GM04504 (cell line): ENCODE measurements around the gene MMRN1.

Experiments
- DNase-seq: peaks from one replicate; pipeline ENCODE4 v3.0.0-alpha.2; 2012; ENCODE audit warnings: low read depth

MMRN1 gene

DNA sequence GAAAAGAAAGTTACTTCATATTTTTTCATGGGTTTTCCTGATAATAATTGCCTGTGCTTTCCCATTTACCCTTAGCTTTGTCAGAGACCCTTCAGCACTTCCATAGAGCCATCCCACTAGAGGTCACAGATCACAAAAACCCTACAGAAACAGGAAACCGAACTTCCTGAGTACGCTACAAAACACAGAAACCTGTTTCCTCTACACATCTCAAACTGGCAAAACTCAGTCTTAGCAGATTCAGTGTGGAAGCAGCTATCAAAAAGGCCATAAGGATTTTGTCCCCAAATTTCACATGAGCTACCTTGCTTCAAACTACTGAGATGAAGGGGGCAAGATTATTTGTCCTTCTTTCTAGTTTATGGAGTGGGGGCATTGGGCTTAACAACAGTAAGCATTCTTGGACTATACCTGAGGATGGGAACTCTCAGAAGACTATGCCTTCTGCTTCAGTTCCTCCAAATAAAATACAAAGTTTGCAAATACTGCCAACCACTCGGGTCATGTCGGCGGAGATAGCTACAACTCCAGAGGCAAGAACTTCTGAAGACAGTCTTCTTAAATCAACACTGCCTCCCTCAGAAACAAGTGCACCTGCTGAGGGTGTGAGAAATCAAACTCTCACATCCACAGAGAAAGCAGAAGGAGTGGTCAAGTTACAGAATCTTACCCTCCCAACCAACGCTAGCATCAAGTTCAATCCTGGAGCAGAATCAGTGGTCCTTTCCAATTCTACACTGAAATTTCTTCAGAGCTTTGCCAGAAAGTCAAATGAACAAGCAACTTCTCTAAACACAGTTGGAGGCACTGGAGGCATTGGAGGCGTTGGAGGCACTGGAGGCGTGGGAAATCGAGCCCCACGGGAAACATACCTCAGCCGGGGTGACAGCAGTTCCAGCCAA, at the start of gene MMRN1:
MMRN1 (plus strand) TSS at position 206 of the 902 bp plus-strand sequence; CDS start at position 324, 118 bp downstream.
- DNase-seq = no peak

DNA sequence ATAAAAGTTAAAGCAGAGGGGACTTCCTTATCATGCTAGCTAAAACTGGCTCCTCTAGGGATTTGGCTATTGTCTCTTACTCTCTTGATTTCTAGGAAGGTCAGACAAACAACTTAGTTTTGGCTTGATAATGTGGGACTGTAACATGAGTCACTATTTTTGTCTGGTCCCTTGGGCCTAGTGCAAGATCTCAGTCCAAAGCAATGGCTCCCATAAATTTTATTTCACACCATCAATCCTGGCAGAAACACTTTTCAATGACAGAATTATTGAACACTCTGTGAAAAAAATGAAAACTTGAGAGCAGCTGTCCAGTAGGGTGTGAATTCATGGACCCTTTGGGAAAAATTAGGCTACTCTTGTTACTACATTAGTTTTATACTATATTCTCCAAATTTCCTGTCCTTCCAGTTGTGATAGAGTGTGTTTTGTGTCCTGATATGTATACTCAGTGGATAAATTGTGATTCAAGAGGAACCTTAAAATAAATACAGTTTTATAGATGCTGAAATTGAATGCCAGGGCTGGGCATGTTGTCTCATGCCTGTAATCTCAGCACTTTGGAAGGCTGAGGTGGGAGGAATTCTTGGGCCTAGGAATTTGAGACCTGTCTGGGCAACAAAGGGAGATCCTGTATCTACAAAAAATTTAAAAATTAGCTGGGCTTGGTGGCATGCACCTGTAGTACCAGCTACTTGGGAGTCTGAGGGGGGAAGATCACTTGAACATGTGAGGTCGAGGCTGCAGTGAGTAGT, 46.9 kb upstream of the MMRN1 start:
- DNase-seq = no peak

DNA sequence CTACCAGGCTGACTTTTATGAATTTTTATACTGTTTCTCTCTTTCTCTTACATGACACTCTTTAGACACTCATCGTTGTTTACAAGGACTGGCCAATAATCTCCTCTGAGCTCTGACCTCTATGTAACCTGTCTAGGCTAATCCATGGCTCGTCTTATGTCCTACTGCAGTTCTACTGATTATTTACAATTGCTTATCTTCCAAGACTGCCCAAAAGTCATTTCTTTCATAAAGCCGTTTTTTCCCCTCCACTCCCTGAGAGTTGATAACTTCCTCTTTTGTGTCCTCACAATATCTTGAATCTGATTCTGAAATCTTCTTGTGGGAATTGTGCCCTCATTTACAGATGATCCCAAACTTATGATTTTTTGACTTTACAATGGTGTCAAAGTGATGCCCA, 39.4 kb upstream of the MMRN1 start:
- no peak for DNase-seq

GRCh38 chr4:89860971-89861370, 33.7 kb upstream of the MMRN1 start:
- no peak for DNase-seq

DNA sequence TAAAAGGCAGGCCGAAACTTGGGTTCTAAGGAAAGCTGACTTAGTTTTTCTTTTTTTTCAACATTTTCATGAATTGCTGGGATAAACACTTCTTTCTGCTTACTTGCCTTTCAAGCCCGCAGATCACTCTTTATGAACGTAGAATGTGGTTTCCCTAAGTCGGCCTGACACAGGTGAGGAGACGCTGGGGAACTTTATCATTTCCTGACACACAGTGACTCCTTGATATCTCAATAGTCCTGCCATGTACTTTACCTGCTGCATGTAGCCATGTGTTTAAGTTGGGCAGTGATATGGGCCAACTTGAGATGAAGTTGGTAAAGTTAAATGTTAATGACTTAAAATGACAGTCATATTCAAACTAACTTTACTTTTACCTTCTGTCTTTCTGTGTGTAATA, 31.1 kb upstream of the MMRN1 start:
- DNase-seq = no peak

DNA sequence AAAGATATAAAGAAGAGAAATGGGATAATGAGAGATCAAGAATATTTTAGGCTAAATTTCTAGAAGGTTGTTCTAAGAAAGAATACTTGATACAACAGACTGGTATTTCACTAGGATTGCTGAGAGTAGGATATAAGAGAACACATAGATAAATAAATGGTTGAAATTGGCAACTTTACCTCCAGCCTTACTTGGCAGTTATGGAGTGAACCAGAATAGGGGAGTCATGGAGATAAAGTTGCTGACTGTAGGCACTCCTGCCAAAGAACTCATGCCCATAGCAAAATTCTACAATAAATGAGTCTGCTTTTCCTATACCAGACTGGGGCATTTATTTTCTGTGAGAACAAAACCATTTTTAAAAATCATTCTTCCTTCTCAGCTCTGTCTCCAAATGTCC, 26.4 kb upstream of the MMRN1 start:
- no peak for DNase-seq

DNA sequence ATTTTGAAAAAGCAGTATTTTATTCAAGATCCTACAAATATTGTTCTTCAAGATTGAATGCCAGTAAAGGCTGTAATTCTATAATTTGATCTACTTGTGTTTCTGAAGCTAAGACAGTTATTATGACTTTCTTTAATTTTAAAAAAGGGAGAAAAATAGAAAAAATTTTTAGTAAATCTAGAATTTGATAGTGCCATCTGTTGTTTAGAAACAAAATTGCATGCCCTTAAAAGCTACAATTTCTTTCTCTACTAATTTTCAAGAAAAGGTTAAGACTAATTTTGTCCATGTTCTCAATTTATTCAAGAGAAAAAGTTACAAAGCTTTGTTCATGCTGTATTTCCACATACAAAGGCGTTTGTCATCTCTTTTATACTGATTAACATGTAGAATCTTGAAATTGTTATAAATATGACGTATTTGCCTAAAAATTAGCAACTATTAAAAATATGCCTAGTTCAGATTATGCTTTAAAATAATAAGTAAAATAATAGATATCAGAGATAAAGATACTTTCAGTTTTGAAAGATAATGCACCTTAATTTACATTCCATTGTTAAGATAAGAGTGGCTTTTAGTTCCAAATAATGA, 25.6 kb upstream of the MMRN1 start:
- DNase-seq = no peak

GRCh38 chr4:89871211-89871610, 23.4 kb upstream of the MMRN1 start:
- DNase-seq = no peak

DNA sequence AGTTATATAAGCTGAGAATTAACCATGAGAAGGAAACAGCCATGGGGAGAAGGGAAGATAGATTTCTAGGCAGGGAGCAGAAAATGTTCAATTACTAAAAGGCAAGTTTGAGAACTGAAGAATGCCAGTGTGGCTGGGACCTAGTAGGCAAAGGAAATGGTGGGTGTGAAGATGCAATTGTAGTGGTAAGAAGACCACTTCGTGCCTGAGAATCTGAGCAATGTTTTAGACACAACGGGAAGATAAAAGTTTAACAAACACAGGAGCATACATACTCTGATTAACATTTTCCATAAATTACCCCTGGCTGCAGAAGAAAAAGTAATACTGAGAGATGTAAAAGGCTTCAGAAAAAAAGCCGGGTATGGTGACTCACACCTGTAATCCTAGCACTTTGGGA, 18.1 kb upstream of the MMRN1 start:
- no peak for DNase-seq

GRCh38 chr4:89878611-89879010, 16.0 kb upstream of the MMRN1 start:
- DNase-seq = no peak

DNA sequence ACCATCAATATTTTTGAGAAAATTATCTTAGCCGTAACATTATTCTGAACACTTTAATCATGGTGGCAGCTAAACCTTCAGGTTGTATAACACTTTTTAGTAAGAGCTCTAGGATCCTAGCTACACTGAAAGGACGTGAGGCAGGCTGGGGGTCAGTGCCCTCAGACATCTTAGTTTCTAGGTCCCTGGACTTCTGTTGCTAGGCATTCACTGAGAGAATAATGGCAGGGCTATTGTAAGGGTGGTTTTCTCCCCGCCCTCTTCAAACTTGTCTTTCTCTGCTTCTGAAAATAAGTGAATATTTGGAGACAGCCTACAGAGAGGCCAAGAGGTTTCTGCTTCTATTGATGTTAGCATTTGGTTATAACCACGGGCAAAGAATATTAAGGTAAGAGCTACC, 15.4 kb upstream of the MMRN1 start:
- no peak for DNase-seq

- no peak for DNase-seq
Measured at GRCh38 chr4:89889289-89889688, 5.4 kb upstream of the MMRN1 start.

DNA sequence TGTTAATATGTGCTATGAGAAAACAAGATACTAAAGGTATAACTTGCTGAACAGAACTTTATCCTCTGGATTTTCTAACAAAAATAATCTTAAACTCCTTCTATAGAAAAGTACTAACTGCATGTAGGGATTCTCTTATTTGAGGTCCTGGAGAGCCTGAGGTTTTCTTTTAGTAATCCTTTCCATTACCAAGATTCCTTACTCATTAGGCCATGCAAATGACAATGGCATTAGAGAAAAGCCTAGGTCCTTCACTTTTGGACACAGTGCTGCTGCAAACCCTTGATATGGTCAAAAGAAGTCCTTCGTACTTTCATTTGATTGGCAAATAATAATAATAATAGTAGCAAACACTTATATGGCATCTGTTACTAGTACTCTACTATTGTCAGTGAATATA, 3.2 kb downstream of the MMRN1 start:
- no peak for DNase-seq

- DNase-seq = no peak
Measured at GRCh38 chr4:89898304-89898716, 3.7 kb downstream of the MMRN1 start.

DNA sequence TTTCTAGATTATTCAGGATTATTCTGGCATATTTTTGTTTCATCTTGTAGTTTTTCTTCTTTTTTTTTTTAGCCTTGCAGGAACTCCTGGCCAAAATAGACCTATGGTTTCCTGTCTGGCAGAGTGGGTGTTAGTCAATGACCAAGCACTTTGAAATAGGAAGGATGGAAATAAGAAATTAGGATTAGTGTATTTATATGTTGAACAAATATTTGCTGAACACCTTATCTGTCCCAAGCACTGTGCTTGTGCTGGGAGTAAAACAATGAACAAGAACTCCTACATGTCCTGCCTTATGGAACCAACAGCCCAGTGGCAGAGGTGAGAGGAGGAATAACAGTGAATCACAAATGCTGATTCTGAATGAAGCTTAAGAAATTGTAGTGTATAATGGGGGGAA, 4.5 kb downstream of the MMRN1 start:
- no peak for DNase-seq

GRCh38 chr4:89899854-89900253, 5.2 kb downstream of the MMRN1 start:
- no peak for DNase-seq

DNA sequence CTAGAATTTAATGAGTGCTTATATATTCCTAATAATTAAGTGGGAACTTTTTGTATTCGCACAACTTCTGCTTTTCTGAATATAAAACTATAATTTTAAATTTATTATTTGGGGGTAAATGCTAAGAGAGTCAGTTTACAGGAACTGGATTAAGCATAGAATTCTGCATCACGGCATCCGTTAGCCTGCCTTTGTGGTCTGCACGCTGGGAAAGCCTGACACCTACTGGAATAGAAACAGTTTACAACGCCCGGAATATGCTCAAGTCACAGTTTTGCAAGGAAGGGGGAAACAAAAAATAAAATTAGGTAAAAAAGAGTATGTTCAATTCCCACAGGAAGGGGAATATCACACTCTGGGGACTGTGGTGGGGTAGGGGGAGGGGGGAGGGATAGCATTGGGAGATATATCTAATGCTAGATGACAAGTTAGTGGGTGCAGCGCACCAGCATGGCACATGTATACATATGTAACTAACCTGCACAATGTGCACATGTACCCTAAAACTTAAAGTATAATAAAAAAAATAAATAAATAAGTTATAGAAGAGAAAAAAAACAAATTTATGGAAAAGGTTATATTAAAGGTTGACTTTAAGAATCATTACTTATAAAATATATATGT, 7.3 kb downstream of the MMRN1 start:
- peak; percentile 14 for DNase-seq

DNA sequence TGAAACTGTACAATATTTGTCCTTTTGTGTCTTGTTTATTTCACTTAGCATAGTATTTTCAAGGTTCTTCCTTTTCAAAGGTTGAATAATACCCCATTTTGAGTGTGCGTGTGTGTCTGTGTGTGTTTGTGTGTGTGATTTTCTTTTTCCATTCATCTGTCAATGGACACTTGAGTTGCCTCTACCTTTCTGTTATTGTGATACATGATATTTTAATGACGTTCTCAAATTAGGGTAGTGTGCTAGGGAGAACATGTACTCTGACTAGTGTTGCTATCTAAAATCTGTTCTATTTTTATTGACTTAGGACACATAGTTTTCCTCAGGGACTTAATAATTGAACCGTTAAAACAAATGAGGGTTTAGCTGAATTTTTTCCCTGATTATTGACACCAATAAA, 9.9 kb downstream of the MMRN1 start:
- DNase-seq = no peak

DNA sequence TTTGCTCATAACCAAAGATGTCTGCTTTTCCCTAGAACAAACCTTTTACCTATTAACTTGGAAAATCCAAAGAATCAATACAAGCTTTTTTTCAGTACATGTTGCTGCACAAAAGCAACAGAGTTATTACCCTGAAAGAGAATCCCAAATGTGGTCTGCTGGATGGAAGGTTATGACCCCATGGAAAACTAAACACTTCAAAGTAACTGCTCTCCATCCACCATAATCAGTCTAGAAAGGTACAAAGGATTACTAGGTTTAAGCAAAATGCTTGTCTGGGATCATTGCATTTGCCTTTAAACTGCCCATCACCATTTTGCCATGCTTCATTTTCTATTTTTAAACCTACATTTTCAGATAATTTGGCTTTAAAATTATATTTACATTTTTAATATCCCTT, 11.7 kb downstream of the MMRN1 start:
- DNase-seq = no peak

- DNase-seq = no peak
Measured at GRCh38 chr4:89906777-89907521, 12.3 kb downstream of the MMRN1 start.

DNA sequence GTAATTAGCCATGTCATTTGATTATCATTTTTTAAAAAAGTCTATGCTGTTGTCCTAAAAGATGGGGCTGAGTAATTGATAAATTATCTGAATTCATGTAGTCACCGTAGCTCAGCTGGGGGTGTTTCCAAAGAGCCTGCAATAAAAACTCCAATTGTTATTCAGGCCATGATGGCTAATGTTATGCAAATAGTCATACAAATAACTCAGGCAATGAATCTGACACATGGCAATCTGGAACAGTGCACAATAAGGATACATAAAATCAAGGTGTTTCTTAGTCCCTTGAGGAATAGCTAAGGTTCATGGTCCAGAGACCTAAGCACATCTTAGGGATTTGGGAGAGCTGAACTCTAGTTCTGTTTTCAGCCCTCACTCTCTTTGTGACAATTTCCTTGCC, 15.2 kb downstream of the MMRN1 start:
- no peak for DNase-seq

- no peak for DNase-seq
Measured at GRCh38 chr4:89913623-89914022, 19.0 kb downstream of the MMRN1 start.
